ENCODE measurements around the gene ZC3H14. TPM values are rescaled to one million over a fixed set of nuclear protein-coding genes. Genes with fewer than 3 reads are reported as not detected.

Gene ZC3H14
- total and polyA plus RNA-seq, 5 experiments from 2014 or later, result 36.4 to 60.5 (median 54.5) TPM

DNA sequence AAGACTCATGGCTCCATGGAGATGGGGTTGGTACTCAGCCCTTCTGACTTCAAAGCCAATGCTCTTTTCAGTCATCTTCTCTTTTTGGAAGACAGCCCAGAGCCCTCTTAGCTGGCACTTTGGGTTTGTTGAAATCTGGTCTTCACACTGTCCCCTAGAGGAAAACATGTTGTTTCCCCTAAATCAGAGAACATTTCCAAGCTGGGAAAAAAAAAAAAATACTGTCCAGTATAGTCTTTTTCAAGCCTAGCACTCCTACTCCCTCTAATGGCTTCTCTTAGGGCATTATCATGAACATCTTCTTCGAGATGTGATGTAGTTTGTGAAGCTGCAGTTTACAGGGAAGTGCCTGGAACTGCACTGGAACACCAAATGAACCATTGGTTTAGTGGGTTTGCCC is 3.0 kb upstream of the ZC3H14 start:
- Mint-ChIP-seq H3K27ac (peak overlapping the region in 1 of 10 donors; percentile 24), H3K9me3 (no peaks in the 10 kb centered on the region), H3K27me3 (peaks cover 12 to 37% (median 24%) of the 10 kb centered on the region in 5 donors), H3K36me3 (peaks cover 0 to 3% (median 0%) of the 10 kb centered on the region in 3 donors), H3K4me3 (peak overlapping the region in 1 of 10 donors; percentile 33), H3K4me1 (peaks cover 29 to 62% (median 49%) of the 10 kb centered on the region in 4 donors)
- DNase-seq (no peak), ATAC-seq (no peak)
- POLR2A ChIA-PET, result no interaction called here

DNA sequence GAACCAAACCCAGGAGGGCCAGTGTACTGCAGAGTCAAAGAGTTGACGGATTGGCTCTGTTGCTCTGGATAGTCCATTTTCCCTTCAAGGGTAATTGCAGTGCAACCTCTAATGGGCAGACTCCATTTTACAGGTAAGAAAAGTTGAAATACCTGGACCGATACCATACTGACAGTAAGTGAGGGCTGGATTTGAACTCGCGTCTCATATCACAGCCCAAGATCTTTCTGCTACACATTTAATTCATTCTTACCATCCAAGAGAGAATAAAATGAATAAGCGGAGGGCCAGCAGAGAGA is 356 bp upstream of the ZC3H14 start:
- Mint-ChIP-seq H3K27ac (peak overlapping the region; percentile 52 to 95 (median 88)), H3K4me1 (peaks cover 22 to 44% (median 41%) of the 10 kb centered on the region in 4 donors), H3K9me3 (no peaks in the 10 kb centered on the region), H3K36me3 (peaks cover 0 to 10% (median 2%) of the 10 kb centered on the region in 3 donors), H3K27me3 (peaks cover 0 to 18% (median 0%) of the 10 kb centered on the region in 5 donors), H3K4me3 (peak overlapping the region; percentile 80 to 97 (median 92))
- POLR2A ChIA-PET, result no interaction called here
- ATAC-seq, result no peak
- DNase-seq, result no peak

DNA sequence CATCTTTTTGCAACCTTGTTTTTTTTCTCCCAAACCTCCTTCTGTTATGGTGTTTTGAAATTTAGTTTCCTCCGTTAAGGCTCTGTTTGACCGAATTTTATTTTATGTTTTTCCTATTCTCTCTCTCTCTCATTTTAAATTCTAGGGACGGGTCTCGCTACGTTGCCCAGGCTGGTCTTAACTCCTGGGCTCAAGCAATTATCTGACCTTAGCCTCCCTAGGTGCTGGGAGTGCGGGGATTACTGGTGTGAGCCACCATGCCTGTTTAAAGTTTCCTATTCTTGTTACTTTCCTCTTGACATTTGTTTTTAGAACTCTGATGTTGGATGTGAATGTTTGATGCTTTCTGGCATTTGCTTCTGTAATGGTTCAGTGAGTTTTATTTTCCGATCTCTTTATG is 1.0 kb downstream of the ZC3H14 start:
- DNase-seq (no peak), ATAC-seq (no peak)
- Mint-ChIP-seq H3K4me3 (peak overlapping the region; percentile 77 to 97 (median 94)), H3K27me3 (peaks cover 0 to 16% (median 0%) of the 10 kb centered on the region in 5 donors), H3K4me1 (peaks cover 18 to 40% (median 35%) of the 10 kb centered on the region in 4 donors), H3K36me3 (peaks cover 0 to 22% (median 13%) of the 10 kb centered on the region in 3 donors), H3K27ac (peak overlapping the region; percentile 63 to 93 (median 88)), H3K9me3 (no peaks in the 10 kb centered on the region)
- POLR2A ChIA-PET, result no interaction called here

DNA sequence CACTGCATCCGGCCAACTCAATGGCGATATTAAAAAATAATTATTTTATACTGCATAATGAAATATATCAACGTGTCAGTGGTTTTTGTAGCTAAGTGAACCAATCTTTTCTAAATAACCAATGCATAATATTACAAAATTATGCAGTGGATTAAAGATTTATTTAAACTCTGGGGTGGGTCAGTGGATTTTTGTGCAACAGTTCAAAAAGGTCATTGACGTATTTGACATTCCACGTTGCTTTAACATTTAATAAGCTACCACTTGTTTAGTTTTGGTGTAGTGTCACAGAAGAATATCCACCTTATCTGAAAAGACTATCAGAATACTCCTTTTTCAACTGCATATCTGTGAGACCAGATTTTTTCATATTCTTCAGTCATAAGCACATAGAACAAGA is 2.6 kb downstream of the ZC3H14 start:
- peaks cover 0 to 38% (median 15%) of the 10 kb centered on the region in 3 donors for H3K36me3 Mint-ChIP-seq
- DNase-seq, result no peak
- no peaks in the 10 kb centered on the region for H3K9me3 Mint-ChIP-seq
- ATAC-seq, result no peak
- no peak overlapping the region for H3K4me3 Mint-ChIP-seq
- peaks cover 0 to 8% (median 0%) of the 10 kb centered on the region in 5 donors for H3K27me3 Mint-ChIP-seq
- POLR2A ChIA-PET, result no interaction called here
- no peak overlapping the region for H3K27ac Mint-ChIP-seq
- peaks cover 18 to 39% (median 27%) of the 10 kb centered on the region in 4 donors for H3K4me1 Mint-ChIP-seq

DNA sequence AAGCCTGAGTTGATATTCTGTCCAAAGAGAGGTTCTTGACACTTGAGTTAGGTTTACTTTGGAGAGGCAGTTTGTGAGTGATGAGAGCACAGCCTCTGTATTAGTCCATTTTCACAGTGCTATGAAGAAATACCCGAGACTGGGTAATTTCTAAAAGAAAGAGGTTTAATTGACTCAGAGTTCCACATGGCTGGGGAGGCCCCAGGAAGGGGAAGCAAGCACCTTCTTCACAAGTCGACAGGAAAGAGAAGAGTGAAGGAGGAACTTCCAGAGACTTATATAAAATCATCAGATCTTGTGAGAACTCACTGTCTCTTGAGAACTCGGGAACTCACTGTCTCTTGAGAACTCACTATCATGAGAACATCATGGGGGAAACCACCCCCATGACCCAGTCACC is 5.4 kb downstream of the ZC3H14 start:
- POLR2A ChIA-PET, result no interaction called here
- no peak for ATAC-seq
- peak overlapping the region in 1 of 10 donors; percentile 27 for H3K27ac Mint-ChIP-seq
- H3K9me3 Mint-ChIP-seq, result no peaks in the 10 kb centered on the region
- peaks cover 0 to 60% (median 28%) of the 10 kb centered on the region in 3 donors for H3K36me3 Mint-ChIP-seq
- H3K4me3 Mint-ChIP-seq, result no peak overlapping the region
- no peak for DNase-seq
- H3K27me3 Mint-ChIP-seq, result no peaks in the 10 kb centered on the region
- peaks cover 14 to 24% (median 18%) of the 10 kb centered on the region in 4 donors for H3K4me1 Mint-ChIP-seq

DNA sequence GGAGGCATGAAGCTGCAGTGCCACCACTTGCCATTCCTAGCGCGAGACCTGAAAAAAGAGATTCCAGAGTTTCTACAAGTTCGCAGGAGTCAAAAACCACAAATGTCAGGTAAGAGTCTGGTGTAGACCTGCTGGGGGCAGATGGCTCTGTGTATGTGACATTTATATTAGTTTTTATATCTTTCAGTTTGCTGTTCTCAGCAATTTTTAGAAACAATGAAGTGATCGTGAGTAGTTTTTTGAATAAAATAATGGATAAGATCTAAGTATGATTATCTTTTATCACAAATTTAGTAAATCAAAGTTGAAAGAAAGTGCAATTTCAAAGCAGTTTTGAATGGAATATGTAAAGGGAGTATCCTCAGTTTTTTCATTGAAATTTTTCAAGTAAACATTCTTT is 9.3 kb downstream of the ZC3H14 start:
- DNase-seq, result no peak
- peaks cover 0 to 9% (median 3%) of the 10 kb centered on the region in 4 donors for H3K4me1 Mint-ChIP-seq
- H3K9me3 Mint-ChIP-seq, result no peaks in the 10 kb centered on the region
- no peak overlapping the region for H3K4me3 Mint-ChIP-seq
- peak overlapping the region in 1 of 10 donors; percentile 34 for H3K27ac Mint-ChIP-seq
- peaks cover 0 to 86% (median 44%) of the 10 kb centered on the region in 3 donors for H3K36me3 Mint-ChIP-seq
- H3K27me3 Mint-ChIP-seq, result no peaks in the 10 kb centered on the region
- POLR2A ChIA-PET, result no interaction called here
- ATAC-seq, result no peak

DNA sequence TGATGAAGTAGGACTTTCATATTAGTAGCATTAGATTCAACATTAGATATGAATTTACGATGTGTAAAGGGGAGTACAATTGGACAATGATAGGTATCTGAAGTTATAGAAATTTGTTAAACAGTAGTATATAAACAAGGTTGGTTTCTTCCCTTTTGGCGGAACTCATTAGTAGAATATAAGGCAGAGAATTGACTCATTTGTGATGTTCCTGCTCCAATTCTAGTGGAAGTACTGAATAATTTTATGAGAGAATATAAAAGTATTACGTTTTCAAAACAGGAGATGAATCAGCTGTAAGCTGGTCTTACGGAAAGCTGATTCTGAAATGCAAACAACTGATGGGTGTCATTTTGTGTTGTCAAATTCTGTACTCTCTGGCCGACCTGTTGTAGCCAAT is 13.4 kb downstream of the ZC3H14 start:
- H3K27ac Mint-ChIP-seq, result no peak overlapping the region
- no peaks in the 10 kb centered on the region for H3K9me3 Mint-ChIP-seq
- peaks cover 17 to 90% (median 52%) of the 10 kb centered on the region in 3 donors for H3K36me3 Mint-ChIP-seq
- H3K4me3 Mint-ChIP-seq, result no peak overlapping the region
- ATAC-seq, result no peak
- no peak for DNase-seq
- POLR2A ChIA-PET, result no interaction called here
- no peaks in the 10 kb centered on the region for H3K27me3 Mint-ChIP-seq
- peaks cover 0 to 2% (median 0%) of the 10 kb centered on the region in 4 donors for H3K4me1 Mint-ChIP-seq

DNA sequence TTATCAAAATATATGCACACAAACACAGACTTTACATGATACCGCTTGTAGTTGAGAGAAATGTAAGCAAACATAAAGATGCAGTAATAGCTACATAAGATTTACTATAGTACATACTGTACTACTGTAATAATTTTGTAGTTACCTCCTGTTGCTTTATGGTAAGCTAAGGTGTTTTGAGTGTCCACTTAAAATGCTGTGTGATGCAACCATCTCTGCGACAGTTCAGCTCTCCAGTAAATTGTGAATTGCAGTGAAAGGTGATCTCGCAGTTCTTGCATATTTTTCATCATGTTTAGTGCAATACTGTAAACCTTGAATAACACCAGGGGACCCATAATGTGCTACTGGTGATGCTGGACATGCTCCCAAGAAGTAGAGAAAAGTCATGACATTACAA is 21.6 kb downstream of the ZC3H14 start:
- Mint-ChIP-seq H3K27ac (peak overlapping the region in 2 of 10 donors; percentile 16 to 62), H3K4me3 (no peak overlapping the region), H3K36me3 (peaks cover 3 to 87% (median 47%) of the 10 kb centered on the region in 3 donors), H3K4me1 (peaks cover 0 to 5% (median 0%) of the 10 kb centered on the region in 4 donors), H3K9me3 (no peaks in the 10 kb centered on the region), H3K27me3 (no peaks in the 10 kb centered on the region)
- POLR2A ChIA-PET, result no interaction called here
- no peak for ATAC-seq
- no peak for DNase-seq

DNA sequence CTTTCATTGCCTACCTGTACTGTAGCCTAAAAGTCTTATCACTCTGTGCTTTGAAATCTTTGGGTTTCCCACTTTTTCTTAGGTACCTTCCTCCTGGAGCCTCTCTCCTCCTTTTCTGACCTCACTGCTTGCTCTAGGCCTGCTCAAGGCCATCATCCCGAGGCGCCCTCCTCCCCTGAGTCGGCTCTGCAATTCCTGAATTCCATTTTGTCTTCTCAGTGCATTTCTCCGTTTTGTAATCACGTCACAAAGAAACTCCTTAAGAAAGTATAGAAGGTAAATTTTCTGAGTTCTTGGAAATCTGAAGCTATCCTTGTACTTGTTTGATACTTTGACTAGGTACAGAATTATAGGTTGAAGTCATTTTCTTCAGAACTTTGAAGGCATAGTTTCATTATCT is 25.2 kb downstream of the ZC3H14 start:
- no peak for DNase-seq
- H3K9me3 Mint-ChIP-seq, result no peaks in the 10 kb centered on the region
- H3K4me1 Mint-ChIP-seq, result peaks cover 0 to 7% (median 0%) of the 10 kb centered on the region in 4 donors
- no peak for ATAC-seq
- H3K27me3 Mint-ChIP-seq, result no peaks in the 10 kb centered on the region
- H3K4me3 Mint-ChIP-seq, result no peak overlapping the region
- peaks cover 0 to 90% (median 51%) of the 10 kb centered on the region in 3 donors for H3K36me3 Mint-ChIP-seq
- H3K27ac Mint-ChIP-seq, result peak overlapping the region in 2 of 10 donors; percentile 38 to 52
- POLR2A ChIA-PET, result no interaction called here

DNA sequence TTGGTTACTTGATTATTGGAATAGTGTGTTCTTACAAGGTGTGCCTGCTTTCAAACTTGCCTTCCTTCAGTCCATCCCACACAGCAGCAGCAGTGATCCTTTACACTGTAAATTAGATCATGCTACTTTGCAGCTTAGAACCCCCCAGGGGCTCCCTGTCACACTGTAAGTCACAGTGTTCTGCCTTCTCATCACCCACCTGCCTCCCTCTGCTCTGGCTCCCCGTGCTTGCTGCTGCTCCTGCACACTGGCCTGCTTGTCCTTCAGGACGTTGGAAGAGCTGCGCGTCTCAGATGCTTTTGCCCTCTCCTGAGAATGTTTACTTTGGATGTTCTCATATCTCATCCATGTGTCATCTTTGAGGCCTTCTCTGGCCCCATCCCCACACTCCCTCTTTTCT is 27.3 kb downstream of the ZC3H14 start:
- H3K4me3 Mint-ChIP-seq, result no peak overlapping the region
- POLR2A ChIA-PET, result no interaction called here
- H3K4me1 Mint-ChIP-seq, result peaks cover 0 to 7% (median 0%) of the 10 kb centered on the region in 4 donors
- peak overlapping the region in 4 of 10 donors; percentile 29 to 86 (median 70) for H3K27ac Mint-ChIP-seq
- DNase-seq (no peak), ATAC-seq (no peak)
- H3K27me3 Mint-ChIP-seq, result no peaks in the 10 kb centered on the region
- H3K9me3 Mint-ChIP-seq, result no peaks in the 10 kb centered on the region
- H3K36me3 Mint-ChIP-seq, result peaks cover 0 to 95% (median 46%) of the 10 kb centered on the region in 3 donors

DNA sequence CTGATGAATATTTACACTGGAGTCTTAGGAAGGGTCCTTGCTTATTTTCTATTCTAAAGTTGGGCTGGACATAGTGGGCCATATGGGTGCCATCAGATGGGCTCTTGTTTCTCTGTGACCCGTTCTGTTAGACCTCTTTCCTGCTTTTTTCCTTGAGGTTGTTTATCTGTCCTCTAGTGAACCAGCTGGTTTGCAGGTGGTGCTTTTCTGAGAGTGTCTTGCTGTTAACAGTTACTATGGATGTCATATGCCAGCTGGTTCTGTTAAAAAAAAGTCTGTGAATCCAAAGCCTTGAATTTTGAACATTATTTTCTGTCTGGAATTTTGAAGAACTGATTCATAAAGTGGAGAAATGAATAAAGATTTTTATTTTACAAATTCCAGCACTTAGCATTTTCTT is 29.2 kb downstream of the ZC3H14 start:
- H3K4me3 Mint-ChIP-seq, result no peak overlapping the region
- H3K4me1 Mint-ChIP-seq, result peaks cover 0 to 10% (median 1%) of the 10 kb centered on the region in 4 donors
- ATAC-seq, result no peak
- peak overlapping the region in 1 of 10 donors; percentile 66 for H3K27ac Mint-ChIP-seq
- no peaks in the 10 kb centered on the region for H3K9me3 Mint-ChIP-seq
- H3K27me3 Mint-ChIP-seq, result no peaks in the 10 kb centered on the region
- H3K36me3 Mint-ChIP-seq, result peaks cover 0 to 94% (median 35%) of the 10 kb centered on the region in 3 donors
- DNase-seq, result no peak
- POLR2A ChIA-PET, result no interaction called here

DNA sequence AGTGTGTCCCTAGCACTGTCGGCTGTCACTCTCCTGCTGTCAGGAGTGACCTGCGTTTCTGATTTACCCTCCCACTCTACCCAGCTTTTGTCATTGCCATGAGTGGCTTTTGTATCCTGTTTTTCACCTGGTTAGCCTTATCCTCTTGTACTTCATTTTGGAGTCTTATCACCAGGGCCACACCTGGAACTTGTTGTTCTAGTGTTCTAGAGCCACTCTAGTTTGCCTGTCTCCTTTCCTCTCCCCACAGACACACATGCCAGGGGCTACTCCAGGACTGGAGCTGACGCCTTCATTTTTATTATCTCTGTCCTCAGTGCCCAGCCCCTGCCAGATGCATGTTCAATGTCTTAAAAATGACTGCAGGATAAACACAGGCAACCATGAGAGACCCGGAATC is 34.2 kb downstream of the ZC3H14 start:
- no peak overlapping the region for H3K4me3 Mint-ChIP-seq
- peak overlapping the region in 1 of 10 donors; percentile 55 for H3K27ac Mint-ChIP-seq
- no peak for DNase-seq
- POLR2A ChIA-PET, result no interaction called here
- no peaks in the 10 kb centered on the region for H3K9me3 Mint-ChIP-seq
- no peaks in the 10 kb centered on the region for H3K27me3 Mint-ChIP-seq
- H3K36me3 Mint-ChIP-seq, result peaks cover 9 to 96% (median 26%) of the 10 kb centered on the region in 3 donors
- ATAC-seq, result no peak
- H3K4me1 Mint-ChIP-seq, result peaks cover 15 to 34% (median 19%) of the 10 kb centered on the region in 4 donors

DNA sequence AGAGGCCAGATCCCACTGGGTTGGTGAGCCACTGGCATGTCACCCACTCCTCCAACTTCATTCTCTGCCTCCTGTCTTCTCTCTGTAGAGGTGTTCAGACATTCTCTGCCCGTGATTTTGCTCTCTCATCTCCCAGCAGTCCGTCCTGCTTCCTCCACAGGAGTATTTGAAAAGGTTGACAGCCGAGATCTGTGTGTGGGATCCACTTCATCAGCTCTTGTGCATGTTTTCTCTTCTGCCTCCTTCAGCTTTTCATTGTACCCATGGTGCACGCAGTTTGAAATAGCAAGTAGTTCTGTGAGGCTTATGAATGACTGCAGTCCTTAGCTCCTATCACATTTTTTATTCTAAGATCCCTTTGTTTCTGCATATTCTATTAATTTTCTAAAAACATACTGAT is 34.8 kb downstream of the ZC3H14 start:
- H3K4me3 Mint-ChIP-seq, result no peak overlapping the region
- H3K4me1 Mint-ChIP-seq, result peaks cover 15 to 34% (median 20%) of the 10 kb centered on the region in 4 donors
- peaks cover 9 to 97% (median 28%) of the 10 kb centered on the region in 3 donors for H3K36me3 Mint-ChIP-seq
- POLR2A ChIA-PET, result no interaction called here
- H3K27me3 Mint-ChIP-seq, result no peaks in the 10 kb centered on the region
- H3K27ac Mint-ChIP-seq, result peak overlapping the region in 1 of 10 donors; percentile 55
- no peak for ATAC-seq
- no peak for DNase-seq
- no peaks in the 10 kb centered on the region for H3K9me3 Mint-ChIP-seq

DNA sequence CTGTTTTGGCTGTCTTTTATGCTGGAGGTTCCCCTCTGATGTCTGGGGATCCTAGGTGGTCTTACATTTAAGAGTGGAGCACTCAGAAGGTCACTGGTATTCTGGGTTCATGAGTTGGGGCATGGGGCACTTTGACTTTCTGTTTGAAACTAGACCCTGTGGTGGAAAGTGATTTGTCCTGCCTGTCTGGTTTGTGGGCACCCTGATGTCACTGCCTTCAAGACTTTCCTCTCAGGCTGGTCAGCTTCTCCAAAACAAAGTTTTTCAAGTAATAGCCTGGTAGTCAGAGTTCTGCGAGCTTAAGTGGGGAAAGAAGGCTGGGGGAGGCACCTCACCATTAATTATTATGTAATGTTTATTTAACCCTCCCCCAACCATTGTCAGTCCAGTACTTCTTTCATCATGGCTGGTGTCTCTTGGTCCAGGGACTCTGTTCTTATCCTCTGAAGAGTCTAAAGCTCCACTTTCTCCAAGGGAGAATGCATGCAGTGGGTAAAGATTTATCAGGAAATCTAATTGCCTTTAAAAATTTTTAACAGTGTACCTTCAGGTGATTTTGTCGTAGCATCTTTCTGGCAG is 35.3 kb downstream of the ZC3H14 start:
- Mint-ChIP-seq H3K36me3 (peaks cover 9 to 97% (median 33%) of the 10 kb centered on the region in 3 donors), H3K27ac (no peak overlapping the region), H3K27me3 (no peaks in the 10 kb centered on the region), H3K4me1 (peaks cover 15 to 34% (median 20%) of the 10 kb centered on the region in 4 donors), H3K4me3 (no peak overlapping the region), H3K9me3 (no peaks in the 10 kb centered on the region)
- POLR2A ChIA-PET, result no interaction called here
- no peak for DNase-seq
- no peak for ATAC-seq

All from naive thymus-derived CD8-positive, alpha-beta T cell (primary cell).